ENCODE measurements around the gene ZMYND19.

The ZMYND19 gene

DNA sequence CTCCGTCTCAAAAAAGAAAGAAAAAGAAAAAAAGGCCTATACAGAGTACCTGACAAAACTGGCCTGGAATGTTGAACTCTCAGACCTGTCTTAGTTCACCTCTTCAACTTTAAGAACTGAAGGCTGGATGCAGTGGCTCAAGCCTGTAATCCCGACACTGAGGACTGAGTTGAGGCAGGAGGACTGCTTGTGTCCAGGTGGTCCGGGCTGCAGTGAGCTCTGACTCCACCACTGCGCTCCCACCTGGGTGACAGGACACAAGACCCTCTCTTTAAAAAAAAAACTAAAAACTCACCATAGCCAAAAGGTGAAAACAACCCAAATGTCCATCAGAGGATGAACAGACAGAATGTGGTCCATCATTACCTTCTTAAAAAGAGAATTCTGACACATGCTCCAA is 32.2 kb downstream of the ZMYND19 start:
- H3K36me3 ChIP-seq (ENCODE audit: insufficient read depth, low read length): peaks cover 32% of the 10 kb centered on the region; the same call in 1 of the 2 replicates
- 0 out of 2 replicates have a peak, but pooled peaks cover 3% of the 10 kb centered on the region for H3F3A ChIP-seq (ENCODE audit: low read depth)
- H3K9me2 ChIP-seq (replicated peaks; ENCODE audit: low read depth, low read length): no peaks in the 10 kb centered on the region

DNA sequence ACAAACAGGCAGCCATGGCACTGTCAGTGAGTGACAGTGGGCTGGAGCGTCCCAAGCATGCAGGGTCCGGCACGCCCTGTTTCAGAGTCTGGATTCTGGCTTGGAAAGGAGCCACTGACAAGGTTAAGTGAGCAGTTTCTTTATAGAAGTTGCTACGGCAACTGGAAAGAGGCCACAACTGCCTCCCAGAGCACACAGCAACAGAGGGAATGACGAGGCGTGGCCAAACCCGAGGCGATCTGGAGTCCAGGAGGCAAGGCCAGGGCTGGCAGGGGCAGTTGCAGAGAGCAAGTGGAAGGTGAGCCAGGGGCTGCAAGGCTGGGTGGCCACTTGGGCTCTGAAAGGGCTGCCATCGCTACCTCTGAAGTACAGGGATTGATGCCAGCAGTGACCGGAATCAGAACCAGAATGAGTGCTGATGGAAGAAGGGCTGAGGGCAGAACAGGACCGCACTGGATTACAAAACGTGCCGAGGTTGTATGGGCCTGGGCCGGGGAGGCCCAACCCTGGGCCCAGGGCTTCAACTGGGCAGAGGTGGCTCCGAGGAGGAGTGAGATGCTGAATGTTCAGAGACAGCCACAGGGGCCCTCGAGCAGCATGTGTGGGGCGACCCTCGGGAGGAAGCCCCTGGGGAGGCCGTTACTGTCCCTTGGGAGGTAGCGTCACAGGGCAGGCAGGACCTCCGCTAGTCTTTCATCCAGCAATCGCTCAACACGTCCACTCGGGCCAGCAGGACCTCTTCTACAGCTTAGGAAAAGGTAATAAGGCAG is 34.1 kb downstream of the ZMYND19 start:
- Histone ChIP-seq H3K9ac (ENCODE audit: low read depth, low read length, poor library complexity, severe bottlenecking) (no peak overlapping the region), H3K4me2 (ENCODE audit: low read depth, low read length, poor library complexity, severe bottlenecking) (no peak overlapping the region), H3K36me3 (ENCODE audit: insufficient read depth, low read length) (peaks cover 32% of the 10 kb centered on the region; the same call in 1 of the 2 replicates), H3K4me1 (ENCODE audit: insufficient read depth, low read length, poor library complexity, severe bottlenecking) (no peaks in the 10 kb centered on the region), H3K4me3 (ENCODE audit: low read length, poor library complexity, severe bottlenecking) (no peak overlapping the region), H3F3A (ENCODE audit: low read depth) (0 out of 2 replicates have a peak, but pooled peaks cover 3% of the 10 kb centered on the region), H3K9me2 (replicated peaks; ENCODE audit: low read depth, low read length) (no peaks in the 10 kb centered on the region), H2AFZ (ENCODE audit: low read length) (no peak overlapping the region), H3K79me2 (ENCODE audit: insufficient read depth, low read length) (0 out of 2 replicates have a peak, but pooled peaks cover 7% of the 10 kb centered on the region), H3K9me3 (ENCODE audit: insufficient read depth, low read depth, low read length) (no peaks in the 10 kb centered on the region), H4K20me1 (ENCODE audit: insufficient read depth, low read length, poor library complexity, severe bottlenecking) (no peaks in the 10 kb centered on the region), H3K27me3 (ENCODE audit: insufficient read depth, low read length, poor library complexity, severe bottlenecking) (no peaks in the 10 kb centered on the region)
- TF ChIP-seq EZH2phosphoT487 (IDR thresholded peaks at IDR 0.05; ENCODE audit: borderline replicate concordance): no peak
- TF ChIP-seq, protein P1, sequence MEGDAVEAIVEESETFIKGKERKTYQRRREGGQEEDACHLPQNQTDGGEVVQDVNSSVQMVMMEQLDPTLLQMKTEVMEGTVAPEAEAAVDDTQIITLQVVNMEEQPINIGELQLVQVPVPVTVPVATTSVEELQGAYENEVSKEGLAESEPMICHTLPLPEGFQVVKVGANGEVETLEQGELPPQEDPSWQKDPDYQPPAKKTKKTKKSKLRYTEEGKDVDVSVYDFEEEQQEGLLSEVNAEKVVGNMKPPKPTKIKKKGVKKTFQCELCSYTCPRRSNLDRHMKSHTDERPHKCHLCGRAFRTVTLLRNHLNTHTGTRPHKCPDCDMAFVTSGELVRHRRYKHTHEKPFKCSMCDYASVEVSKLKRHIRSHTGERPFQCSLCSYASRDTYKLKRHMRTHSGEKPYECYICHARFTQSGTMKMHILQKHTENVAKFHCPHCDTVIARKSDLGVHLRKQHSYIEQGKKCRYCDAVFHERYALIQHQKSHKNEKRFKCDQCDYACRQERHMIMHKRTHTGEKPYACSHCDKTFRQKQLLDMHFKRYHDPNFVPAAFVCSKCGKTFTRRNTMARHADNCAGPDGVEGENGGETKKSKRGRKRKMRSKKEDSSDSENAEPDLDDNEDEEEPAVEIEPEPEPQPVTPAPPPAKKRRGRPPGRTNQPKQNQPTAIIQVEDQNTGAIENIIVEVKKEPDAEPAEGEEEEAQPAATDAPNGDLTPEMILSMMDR (conservative IDR thresholded peaks at IDR 0.05; ENCODE audit: low read length): no peak

More for the DNA sequence above, 32.2 kb downstream of the ZMYND19 start:
- H3K9ac ChIP-seq (ENCODE audit: low read depth, low read length, poor library complexity, severe bottlenecking): no peak overlapping the region
- no peaks in the 10 kb centered on the region for H3K9me3 ChIP-seq (ENCODE audit: insufficient read depth, low read depth, low read length)
- H2AFZ ChIP-seq (ENCODE audit: low read length): no peak overlapping the region
- no peak overlapping the region for H3K4me2 ChIP-seq (ENCODE audit: low read depth, low read length, poor library complexity, severe bottlenecking)
- no peak for TF ChIP-seq EZH2phosphoT487 (IDR thresholded peaks at IDR 0.05; ENCODE audit: borderline replicate concordance)
- TF ChIP-seq, protein P1 (conservative IDR thresholded peaks at IDR 0.05; ENCODE audit: low read length): no peak
- H3K27me3 ChIP-seq (ENCODE audit: insufficient read depth, low read length, poor library complexity, severe bottlenecking): no peaks in the 10 kb centered on the region
- H3K4me3 ChIP-seq (ENCODE audit: low read length, poor library complexity, severe bottlenecking): no peak overlapping the region
- no peaks in the 10 kb centered on the region for H4K20me1 ChIP-seq (ENCODE audit: insufficient read depth, low read length, poor library complexity, severe bottlenecking)
- H3K4me1 ChIP-seq (ENCODE audit: insufficient read depth, low read length, poor library complexity, severe bottlenecking): no peaks in the 10 kb centered on the region
- no peaks in the 10 kb centered on the region for H3K79me2 ChIP-seq (ENCODE audit: insufficient read depth, low read length)

GRCh38 chr9:137555179-137555578 is 35.1 kb downstream of the ZMYND19 start:
- Histone ChIP-seq H3K9me3 (ENCODE audit: insufficient read depth, low read depth, low read length) (no peaks in the 10 kb centered on the region), H3K4me2 (ENCODE audit: low read depth, low read length, poor library complexity, severe bottlenecking) (no peak overlapping the region), H3K4me1 (ENCODE audit: insufficient read depth, low read length, poor library complexity, severe bottlenecking) (peaks cover under 1% of the 10 kb centered on the region), H3K36me3 (ENCODE audit: insufficient read depth, low read length) (peaks cover 32% of the 10 kb centered on the region; the same call in 1 of the 2 replicates), H3K9ac (ENCODE audit: low read depth, low read length, poor library complexity, severe bottlenecking) (no peak overlapping the region), H4K20me1 (ENCODE audit: insufficient read depth, low read length, poor library complexity, severe bottlenecking) (no peaks in the 10 kb centered on the region), H3K27me3 (ENCODE audit: insufficient read depth, low read length, poor library complexity, severe bottlenecking) (no peaks in the 10 kb centered on the region), H3K4me3 (ENCODE audit: low read length, poor library complexity, severe bottlenecking) (no peak overlapping the region), H3K79me2 (ENCODE audit: insufficient read depth, low read length) (0 out of 2 replicates have a peak, but pooled peaks cover 7% of the 10 kb centered on the region), H3F3A (ENCODE audit: low read depth) (0 out of 2 replicates have a peak, but pooled peaks cover 3% of the 10 kb centered on the region), H2AFZ (ENCODE audit: low read length) (no peak overlapping the region), H3K9me2 (replicated peaks; ENCODE audit: low read depth, low read length) (no peaks in the 10 kb centered on the region)
- TF ChIP-seq, protein P1 (conservative IDR thresholded peaks at IDR 0.05; ENCODE audit: low read length): no peak
- no peak for TF ChIP-seq EZH2phosphoT487 (IDR thresholded peaks at IDR 0.05; ENCODE audit: borderline replicate concordance)

Measured in Loucy (cell line).